HEK293 (cell line): ENCODE results near the gene CD300E.
A peak's percentile ranks its signal among the peaks of the same experiment; 100 is the strongest.

Source experiments
- HIC1 ChIP-seq: fragments of 450-650 bp; formaldehyde crosslinking; IDR thresholded peaks from 2 replicates; pipeline ENCODE4 v1.5.1; 2016; ENCODE audit warnings: missing biosample characterization, missing genetic modification characterization
- HOXA7 ChIP-seq: sonication (generic); formaldehyde crosslinking; IDR thresholded peaks from 2 replicates; pipeline ENCODE4 v1.8.1; 2022; ENCODE audit warnings: missing genetic modification reagents, borderline replicate concordance
- HOXC10 ChIP-seq: sonication (generic); formaldehyde crosslinking; IDR thresholded peaks from 2 replicates; pipeline ENCODE4 v1.8.1; 2023; ENCODE audit warnings: mild to moderate bottlenecking, missing genetic modification reagents
- KLF16 ChIP-seq: fragments of 450-650 bp; formaldehyde crosslinking; IDR thresholded peaks from 2 replicates; pipeline ENCODE4 v1.5.1; 2017; ENCODE audit warnings: missing biosample characterization, missing genetic modification characterization
- MEIS1 ChIP-seq: sonication (generic); formaldehyde crosslinking; IDR thresholded peaks from 2 replicates; pipeline ENCODE4 v1.8.1; 2022; ENCODE audit warnings: missing genetic modification reagents, mild to moderate bottlenecking, borderline replicate concordance
- MZF1 ChIP-seq: fragments of 450-650 bp; formaldehyde crosslinking; IDR thresholded peaks from 2 replicates; pipeline ENCODE4 v1.5.1; 2017; ENCODE audit warnings: missing biosample characterization, missing genetic modification characterization, borderline replicate concordance
- PRDM2 ChIP-seq: fragments of 450-650 bp; formaldehyde crosslinking; IDR thresholded peaks from 2 replicates; pipeline ENCODE4 v1.5.1; 2016; ENCODE audit warnings: missing biosample characterization, missing genetic modification characterization, borderline replicate concordance
- SP7 ChIP-seq: fragments of 450-650 bp; formaldehyde crosslinking; IDR thresholded peaks from 2 replicates; pipeline ENCODE4 v1.5.1; 2016; ENCODE audit warnings: missing biosample characterization, missing genetic modification characterization
- YY1 ChIP-seq: fragments of 450-650 bp; formaldehyde crosslinking; IDR thresholded peaks from 2 replicates; pipeline ENCODE4 v1.5.1; 2018; ENCODE audit warnings: missing biosample characterization, missing genetic modification characterization
- ZBTB17 ChIP-seq: fragments of 450-650 bp; formaldehyde crosslinking; IDR thresholded peaks from 2 replicates; pipeline ENCODE4 v1.5.1; 2016; ENCODE audit warnings: missing biosample characterization, missing genetic modification characterization
- ZBTB26 ChIP-seq: fragments of 450-650 bp; formaldehyde crosslinking; optimal IDR thresholded peaks from 2 replicates; pipeline ENCODE3; 2016; ENCODE audit warnings: missing biosample characterization, mild to moderate bottlenecking, missing genetic modification characterization
- ZBTB44 ChIP-seq: fragments of 450-650 bp; IDR thresholded peaks from 2 replicates; pipeline ENCODE4 v1.5.1; 2018; ENCODE audit warnings: missing biosample characterization, mild to moderate bottlenecking, missing genetic modification characterization
- ZEB2 ChIP-seq: fragments of 450-650 bp; formaldehyde crosslinking; IDR thresholded peaks from 2 replicates; pipeline ENCODE4 v1.5.1; 2016; ENCODE audit warnings: missing biosample characterization, missing genetic modification characterization
- ZFP69B ChIP-seq: fragments of 450-650 bp; formaldehyde crosslinking; IDR thresholded peaks from 2 replicates; pipeline ENCODE4 v1.5.1; 2016; ENCODE audit warnings: missing biosample characterization, missing genetic modification characterization
- ZNF132 ChIP-seq: fragments of 450-650 bp; formaldehyde crosslinking; IDR thresholded peaks from 2 replicates; pipeline ENCODE4 v1.5.1; 2017; ENCODE audit warnings: missing biosample characterization, missing genetic modification characterization, borderline replicate concordance
- ZNF16 ChIP-seq: fragments of 450-650 bp; formaldehyde crosslinking; IDR thresholded peaks from 2 replicates; pipeline ENCODE4 v1.5.1; 2016; ENCODE audit warnings: low read depth, missing biosample characterization, missing genetic modification characterization
- ZNF184 ChIP-seq: fragments of 450-650 bp; IDR thresholded peaks from 2 replicates; pipeline ENCODE4 v1.5.1; 2018; ENCODE audit warnings: missing biosample characterization, mild to moderate bottlenecking, missing genetic modification characterization
- ZNF354C ChIP-seq: fragments of 450-650 bp; formaldehyde crosslinking; IDR thresholded peaks from 2 replicates; pipeline ENCODE4 v1.5.1; 2016; ENCODE audit warnings: missing biosample characterization, missing genetic modification characterization, low read depth, borderline replicate concordance
- ZNF488 ChIP-seq: fragments of 450-650 bp; formaldehyde crosslinking; IDR thresholded peaks from 2 replicates; pipeline ENCODE4 v1.5.1; 2016; ENCODE audit warnings: missing biosample characterization, missing genetic modification characterization
- ZNF501 ChIP-seq: fragments of 450-650 bp; formaldehyde crosslinking; IDR thresholded peaks from 2 replicates; pipeline ENCODE4 v1.5.1; 2016; ENCODE audit warnings: missing biosample characterization, missing genetic modification characterization
- ZNF514 ChIP-seq: fragments of 450-650 bp; formaldehyde crosslinking; IDR thresholded peaks from 2 replicates; pipeline ENCODE4 v1.5.1; 2016; ENCODE audit warnings: missing biosample characterization, missing genetic modification characterization
- ZNF600 ChIP-seq: fragments of 450-650 bp; formaldehyde crosslinking; IDR thresholded peaks from 2 replicates; pipeline ENCODE4 v1.5.1; 2016; ENCODE audit warnings: missing biosample characterization, missing genetic modification characterization
- ZNF654 ChIP-seq: fragments of 450-650 bp; formaldehyde crosslinking; IDR thresholded peaks from 2 replicates; pipeline ENCODE4 v1.5.1; 2016; ENCODE audit warnings: low read depth, missing biosample characterization, missing genetic modification characterization
- ZNF660 ChIP-seq: fragments of 450-650 bp; IDR thresholded peaks from 2 replicates; pipeline ENCODE4 v1.5.1; 2018; ENCODE audit warnings: missing biosample characterization, mild to moderate bottlenecking, missing genetic modification characterization
- ZNF776 ChIP-seq: fragments of 450-650 bp; formaldehyde crosslinking; IDR thresholded peaks from 2 replicates; pipeline ENCODE4 v1.5.0; 2017; ENCODE audit warnings: missing biosample characterization, missing genetic modification characterization, borderline replicate concordance
- ZSCAN5A ChIP-seq: fragments of 450-650 bp; formaldehyde crosslinking; IDR thresholded peaks from 2 replicates; pipeline ENCODE4 v1.5.1; 2016; ENCODE audit warnings: missing biosample characterization, missing genetic modification characterization

The CD300E gene

GRCh38 chr17:74671031-74671771, 47.7 kb upstream of the CD300E start (continued):
- TF ChIP-seq ZNF16 (tag by site-specific recombination) (no peak), YY1 (peak; percentile 58; the same call in 1 of the 2 replicates), ZNF776 (tag by site-specific recombination) (no peak), ZSCAN5A (tag by site-specific recombination) (0 out of 2 replicates have a peak, but pooled peaks have one; percentile 49), ZNF501 (tag by site-specific recombination) (peak; percentile 65; the same call in 1 of the 2 replicates), ZBTB44 (tag by site-specific recombination) (no peak), ZNF184 (tag by site-specific recombination) (no peak), ZEB2 (tag by site-specific recombination) (peak; percentile 29; the same call in 1 of the 2 replicates), MZF1 (tag by site-specific recombination) (no peak), ZFP69B (peak; percentile 76; the same call in 1 of the 2 replicates), ZNF354C (no peak), ZNF654 (tag by site-specific recombination) (no peak), HOXA7 (CRISPR knock-in tag) (peak; percentile 95), ZNF514 (tag by site-specific recombination) (no peak), MEIS1 (CRISPR knock-in tag) (peak; percentile 90; the same call in 1 of the 2 replicates), HOXC10 (CRISPR knock-in tag) (peak; percentile 98), ZBTB26 (tag by site-specific recombination) (peak; percentile 83), ZNF132 (tag by site-specific recombination) (no peak), ZNF600 (tag by site-specific recombination) (peak; percentile 81), KLF16 (tag by site-specific recombination) (no peak), PRDM2 (no peak), SP7 (peak; percentile 32; the same call in 1 of the 2 replicates), ZNF660 (peak; percentile 70; the same call in 1 of the 2 replicates), ZNF488 (tag by site-specific recombination) (no peak), ZBTB17 (peak; percentile 91), HIC1 (tag by site-specific recombination) (peak; percentile 57; the same call in 1 of the 2 replicates)
